NCI-H2029 (cell line): ENCODE data around the gene RCOR1.

Experiments used
- DNase-seq: peaks from one replicate; lab custom pipeline; 2025; lab: John Stamatoyannopoulos, UW

RCOR1 gene

GRCh38 chr14:102678394-102678793 lies 85.9 kb downstream of the RCOR1 start:
- no peak for DNase-seq

GRCh38 chr14:102683399-102684297 lies 91.2 kb downstream of the RCOR1 start:
- DNase-seq: no peak

- no peak for DNase-seq
Observed at GRCh38 chr14:102684298-102684663, 91.8 kb downstream of the RCOR1 start.

GRCh38 chr14:102686196-102686801 lies 93.8 kb downstream of the RCOR1 start:
- DNase-seq: no peak

GRCh38 chr14:102688290-102688689 lies 95.8 kb downstream of the RCOR1 start:
- no peak for DNase-seq

- no peak for DNase-seq
Observed at GRCh38 chr14:102690509-102691286, 98.2 kb downstream of the RCOR1 start.

- DNase-seq: no peak
Observed at GRCh38 chr14:102691763-102692162, 99.3 kb downstream of the RCOR1 start.

GRCh38 chr14:102692334-102692733 lies 99.9 kb downstream of the RCOR1 start:
- DNase-seq: no peak

- no peak for DNase-seq
Observed at GRCh38 chr14:102693006-102693755, 100.7 kb downstream of the RCOR1 start.

GRCh38 chr14:102694530-102695166 lies 102.2 kb downstream of the RCOR1 start:
- DNase-seq: peak; percentile 30

- DNase-seq: no peak
Observed at GRCh38 chr14:102695167-102695555, 102.7 kb downstream of the RCOR1 start.

GRCh38 chr14:102696332-102696731 lies 103.9 kb downstream of the RCOR1 start:
- DNase-seq: no peak

- DNase-seq: no peak
Observed at GRCh38 chr14:102696856-102697495, 104.5 kb downstream of the RCOR1 start.

GRCh38 chr14:102697501-102697900 lies 105.1 kb downstream of the RCOR1 start:
- DNase-seq: no peak

- no peak for DNase-seq
Observed at GRCh38 chr14:102699416-102700110, 107.1 kb downstream of the RCOR1 start.

GRCh38 chr14:102708494-102708893 lies 116.0 kb downstream of the RCOR1 start:
- DNase-seq: no peak

GRCh38 chr14:102711207-102711606 lies 118.8 kb downstream of the RCOR1 start:
- no peak for DNase-seq

- DNase-seq: no peak
Observed at GRCh38 chr14:102711946-102712345, 119.5 kb downstream of the RCOR1 start.

- no peak for DNase-seq
Observed at GRCh38 chr14:102717276-102717675, 124.8 kb downstream of the RCOR1 start.

GRCh38 chr14:102722646-102723045 lies 130.2 kb downstream of the RCOR1 start:
- DNase-seq: no peak
